Activated effector memory CD4-positive, alpha-beta T cell treated with Interleukin-2 at 50 U/mL for 16 hours (primary cell): ENCODE data around the gene COL1A1.

Experiments used
- DNase-seq: peaks from one replicate; pipeline ENCODE4 v3.0.0-alpha.2; 2020

The COL1A1 gene

GRCh38 chr17:50201276-50201854 is at the start of gene COL1A1:
TSS of gene COL1A1 (minus strand) at chr17:50201631. CDS start at chr17:50201513, 118 bp downstream.
- DNase-seq, result no peak

GRCh38 chr17:50248255-50248654 is 46.8 kb upstream of the COL1A1 start:
- DNase-seq, result no peak

GRCh38 chr17:50244771-50245170 is 43.3 kb upstream of the COL1A1 start:
- no peak for DNase-seq

GRCh38 chr17:50241431-50241830 is 40.0 kb upstream of the COL1A1 start:
- no peak for DNase-seq

GRCh38 chr17:50240851-50241250 is 39.4 kb upstream of the COL1A1 start:
- no peak for DNase-seq

GRCh38 chr17:50239937-50240336 is 38.5 kb upstream of the COL1A1 start:
- no peak for DNase-seq

- no peak for DNase-seq
These were observed 37.3 kb upstream of the COL1A1 start for GRCh38 chr17:50238601-50239280.

GRCh38 chr17:50237901-50238300 is 36.5 kb upstream of the COL1A1 start:
- no peak for DNase-seq

GRCh38 chr17:50234581-50234980 is 33.1 kb upstream of the COL1A1 start:
- no peak for DNase-seq

- no peak for DNase-seq
These were observed 24.3 kb upstream of the COL1A1 start for GRCh38 chr17:50225701-50226240.

GRCh38 chr17:50222922-50223321 is 21.5 kb upstream of the COL1A1 start:
- DNase-seq, result no peak

GRCh38 chr17:50221864-50222545 is 20.6 kb upstream of the COL1A1 start:
- no peak for DNase-seq

- no peak for DNase-seq
These were observed 19.9 kb upstream of the COL1A1 start for GRCh38 chr17:50221266-50221863.

- DNase-seq, result no peak
These were observed 19.4 kb upstream of the COL1A1 start for GRCh38 chr17:50220811-50221210.

- DNase-seq, result no peak
These were observed 18.6 kb upstream of the COL1A1 start for GRCh38 chr17:50219939-50220465.

- no peak for DNase-seq
These were observed 17.9 kb upstream of the COL1A1 start for GRCh38 chr17:50219342-50219741.

- no peak for DNase-seq
These were observed 17.4 kb upstream of the COL1A1 start for GRCh38 chr17:50218771-50219315.

GRCh38 chr17:50218071-50218759 is 16.8 kb upstream of the COL1A1 start:
- DNase-seq, result no peak

GRCh38 chr17:50217591-50217990 is 16.2 kb upstream of the COL1A1 start:
- DNase-seq, result no peak

GRCh38 chr17:50214976-50215760 is 13.7 kb upstream of the COL1A1 start:
- DNase-seq, result no peak
